NCI-H226 (cell line): ENCODE data around the gene CBX1.

Source experiments
- DNase-seq: peaks from one replicate; pipeline ENCODE4 v3.0.0-alpha.2; 2015

Gene CBX1

GRCh38 chr17:48024149-48025039 lies 76.9 kb downstream of the CBX1 start:
- DNase-seq = peak; percentile 58

GRCh38 chr17:48023400-48024148 lies 77.7 kb downstream of the CBX1 start:
- peak; percentile 85 for DNase-seq

GRCh38 chr17:48022901-48023300 lies 78.4 kb downstream of the CBX1 start:
- no peak for DNase-seq

- DNase-seq = no peak
These were observed 79.3 kb downstream of the CBX1 start for GRCh38 chr17:48021934-48022333.
